Activated CD8-positive, alpha-beta memory T cell treated with anti-CD3 and anti-CD28 coated beads, Interleukin-2, amount 50 U/mL, for 4 hours (primary cell): Measurements from ENCODE around the gene MTCL1.

Experiments
- DNase-seq: peaks from one replicate; pipeline ENCODE4 v3.0.0-alpha.2; 2020

Gene MTCL1

GRCh38 chr18:8842506-8842905 lies 137.2 kb downstream of the MTCL1 start:
- DNase-seq, result no peak

- no peak for DNase-seq
Observed at GRCh38 chr18:8843005-8843404, 137.6 kb downstream of the MTCL1 start.

- DNase-seq, result no peak
Observed at GRCh38 chr18:8844721-8845148, 139.4 kb downstream of the MTCL1 start.

- DNase-seq, result no peak
Observed at GRCh38 chr18:8845506-8845905, 140.2 kb downstream of the MTCL1 start.

GRCh38 chr18:8847066-8847755 lies 141.9 kb downstream of the MTCL1 start:
- no peak for DNase-seq

- no peak for DNase-seq
Observed at GRCh38 chr18:8847900-8848299, 142.5 kb downstream of the MTCL1 start.

- DNase-seq, result no peak
Observed at GRCh38 chr18:8848541-8848940, 143.2 kb downstream of the MTCL1 start.

GRCh38 chr18:8849696-8850095 lies 144.3 kb downstream of the MTCL1 start:
- DNase-seq, result no peak

GRCh38 chr18:8851659-8852058 lies 146.3 kb downstream of the MTCL1 start:
- DNase-seq, result no peak

- no peak for DNase-seq
Observed at GRCh38 chr18:8854550-8854949, 149.2 kb downstream of the MTCL1 start.

- no peak for DNase-seq
Observed at GRCh38 chr18:8854962-8855361, 149.6 kb downstream of the MTCL1 start.

GRCh38 chr18:8856212-8856611 lies 150.9 kb downstream of the MTCL1 start:
- DNase-seq, result no peak

- no peak for DNase-seq
Observed at GRCh38 chr18:8856769-8857393, 151.5 kb downstream of the MTCL1 start.

- no peak for DNase-seq
Observed at GRCh38 chr18:8857806-8858205, 152.4 kb downstream of the MTCL1 start.

- no peak for DNase-seq
Observed at GRCh38 chr18:8858888-8859511, 153.6 kb downstream of the MTCL1 start.

GRCh38 chr18:8860845-8861642 lies 155.7 kb downstream of the MTCL1 start:
- no peak for DNase-seq

- DNase-seq, result no peak
Observed at GRCh38 chr18:8863427-8863826, 158.1 kb downstream of the MTCL1 start.

GRCh38 chr18:8865934-8866333 lies 160.6 kb downstream of the MTCL1 start:
- no peak for DNase-seq

GRCh38 chr18:8866679-8867078 lies 161.3 kb downstream of the MTCL1 start:
- DNase-seq, result no peak

- DNase-seq, result no peak
Observed at GRCh38 chr18:8868276-8868675, 162.9 kb downstream of the MTCL1 start.

GRCh38 chr18:8868779-8869415 lies 163.5 kb downstream of the MTCL1 start:
- no peak for DNase-seq

GRCh38 chr18:8869696-8870095 lies 164.3 kb downstream of the MTCL1 start:
- no peak for DNase-seq

- no peak for DNase-seq
Observed at GRCh38 chr18:8870528-8870927, 165.2 kb downstream of the MTCL1 start.
